SH-SY5Y (cell line): ENCODE measurements around the gene CDCA5.

Source experiments
- GATA2 ChIP-seq: IDR thresholded peaks from 2 replicates; pipeline ENCODE4 v1.6.1; 2011; ENCODE audit warnings: mild to moderate bottlenecking, low read depth, low read length
- GATA3 ChIP-seq: IDR thresholded peaks from 2 replicates; pipeline ENCODE4 v1.6.1; 2011; ENCODE audit warnings: low read depth, mild to moderate bottlenecking, low read length, moderate library complexity

DNA sequence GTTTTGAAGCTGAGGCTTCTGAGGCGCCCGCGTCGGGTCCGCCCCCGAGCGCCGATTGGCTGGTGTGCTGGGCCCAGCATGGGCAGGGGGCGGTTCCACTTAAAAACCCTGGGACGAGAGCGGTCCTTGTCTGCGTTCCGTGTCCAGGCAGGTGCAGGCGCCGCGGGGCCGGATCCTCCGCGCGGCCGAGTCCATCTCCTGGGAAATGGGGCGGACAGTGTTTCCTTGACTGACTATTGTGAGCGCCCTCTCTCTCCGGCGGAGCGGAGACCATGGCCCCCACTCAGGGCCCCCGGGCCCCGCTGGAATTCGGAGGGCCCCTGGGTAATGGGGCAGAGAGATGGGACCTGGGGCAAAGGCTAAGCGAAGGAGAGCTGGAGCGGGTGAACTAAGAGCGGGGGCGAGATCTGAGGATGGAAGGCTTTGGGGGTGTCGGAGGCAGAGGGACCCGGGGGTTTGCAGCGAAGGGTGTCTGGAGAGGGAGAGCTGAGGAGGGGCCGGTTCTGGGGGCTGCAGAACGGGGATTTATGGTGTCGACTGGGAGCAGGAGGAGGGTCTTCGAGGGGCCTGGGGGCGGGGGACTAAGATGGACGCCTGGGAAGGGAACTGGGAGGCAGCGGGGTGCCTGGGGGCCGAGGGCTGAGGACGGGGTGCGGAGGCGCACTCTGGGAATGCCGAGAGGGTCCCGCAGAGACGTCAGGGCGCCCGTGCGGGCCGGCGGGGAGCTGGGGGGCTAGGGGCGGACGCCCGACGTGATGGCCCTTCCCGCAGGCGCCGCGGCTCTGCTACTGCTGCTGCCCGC is 28.1 kb upstream of the CDCA5 start, which contains the start of gene TM7SF2:
- TF ChIP-seq GATA3: no peak
- TF ChIP-seq GATA2: no peak
